T-helper 1 cell (primary cell): Measurements from ENCODE around the gene GADD45B.
A peak's percentile ranks its signal among the peaks of the same experiment; 100 is the strongest.

ENCODE experiments used
- DNase-seq, 5 donors: peaks; one replicate each; pipeline ENCODE4 v3.0.0-alpha.2; 2012 to 2020
- total RNA-seq, 4 donors: gene quantifications; one replicate each; lab custom pipeline; 2026; lab: John Stamatoyannopoulos, UW

Gene GADD45B
- 263 to 743 (median 477) reads per million in 4 donors for total RNA-seq

GRCh38 chr19:2475702-2476450 lies at the start of gene GADD45B:
Gene GADD45B (plus strand): TSS chr19:2476127. CDS start chr19:2476359, 232 bp downstream.
- peak; percentile 93 to 98 (median 96) for DNase-seq

DNA sequence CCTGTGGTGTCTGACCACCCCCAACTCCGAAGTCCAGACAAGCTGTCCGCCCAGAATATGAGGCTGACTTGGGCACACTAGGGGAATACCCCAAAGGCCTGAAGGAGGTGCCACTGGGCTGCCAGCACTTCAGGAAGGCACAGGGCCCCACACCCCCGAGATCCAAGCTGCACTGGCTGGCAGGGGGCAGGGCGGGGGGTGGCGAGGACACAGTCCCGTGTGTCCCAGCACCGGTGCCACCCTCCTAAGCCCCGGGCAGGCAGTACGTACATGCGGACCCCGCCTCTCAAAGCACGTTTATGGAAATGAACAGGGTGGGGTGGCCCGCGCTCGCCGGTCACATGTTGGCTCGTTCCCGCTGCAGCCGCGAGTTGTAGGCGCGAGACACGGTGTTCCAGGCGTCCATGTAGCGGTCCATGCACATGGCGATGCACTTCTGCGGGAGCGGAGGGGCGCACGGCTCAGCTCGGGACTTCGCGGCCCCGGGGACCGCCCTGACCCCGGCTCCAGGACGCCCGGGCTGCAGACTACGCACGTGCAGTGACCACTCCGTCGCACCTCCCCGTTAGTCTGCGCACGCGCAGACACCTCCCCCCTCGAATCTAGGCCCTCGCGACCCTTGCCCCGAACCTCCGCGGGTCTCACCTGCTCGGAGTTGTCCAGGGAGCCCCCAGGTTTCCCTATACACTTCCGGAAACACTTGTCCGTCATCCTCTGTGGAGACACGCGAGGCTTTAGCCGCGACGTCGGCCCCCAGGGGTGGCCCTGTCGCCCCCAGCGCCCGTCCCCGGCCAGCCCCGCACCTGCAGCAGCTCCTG lies 49.1 kb upstream of the GADD45B start:
- peak in 1 of 5 donors; percentile 43 for DNase-seq

DNA sequence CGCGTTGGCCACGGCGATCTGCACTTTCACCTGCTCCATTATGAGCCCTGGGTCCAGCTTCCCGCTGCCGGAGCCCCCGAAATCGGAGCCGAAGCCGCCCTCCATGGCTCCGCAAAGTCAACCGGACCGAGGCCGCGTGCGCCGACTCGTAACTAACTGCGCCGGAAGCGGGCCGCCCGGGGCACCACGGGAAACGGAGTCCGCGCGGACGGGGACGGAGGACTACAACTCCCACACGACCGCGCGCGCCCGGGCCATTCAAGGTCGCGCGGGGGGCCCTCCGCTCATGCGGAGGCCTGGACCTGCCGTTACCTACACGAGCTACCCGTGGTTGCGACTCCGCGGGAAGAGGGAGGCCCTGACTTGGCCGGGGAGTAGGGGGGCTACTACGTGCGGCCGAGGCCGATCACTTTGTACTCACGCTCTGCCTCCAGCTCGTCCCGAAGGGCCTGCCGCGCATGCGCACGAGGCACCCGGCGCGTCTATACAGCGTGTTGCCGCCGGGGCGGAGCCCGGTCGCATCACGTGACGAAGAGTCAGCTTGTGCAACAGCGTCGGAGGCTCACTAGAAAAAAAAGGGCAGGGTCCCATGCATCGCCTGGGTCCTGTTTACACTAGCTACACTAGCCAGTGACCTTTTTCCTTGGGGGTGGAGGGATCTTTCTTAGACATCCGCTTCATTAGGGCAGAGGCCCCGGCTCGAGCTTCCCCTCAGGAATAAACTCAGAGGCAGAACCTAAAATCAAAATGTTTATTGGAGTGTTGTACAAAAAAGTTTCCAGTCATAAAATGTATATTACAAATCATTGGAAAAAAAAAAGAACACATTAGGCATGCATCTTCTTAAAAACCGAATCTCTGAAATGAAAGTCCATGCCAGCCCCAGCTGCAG lies 48.3 kb upstream of the GADD45B start, which contains the start of gene TIMM13:
Gene TIMM13 (minus strand): TSS at position 158 of the 892 bp plus-strand sequence. CDS start 53 bp downstream, at position 105.
- DNase-seq: peak; percentile 93 to 97 (median 95)

GRCh38 chr19:2428321-2428690 lies 47.6 kb upstream of the GADD45B start:
- no peak for DNase-seq

DNA sequence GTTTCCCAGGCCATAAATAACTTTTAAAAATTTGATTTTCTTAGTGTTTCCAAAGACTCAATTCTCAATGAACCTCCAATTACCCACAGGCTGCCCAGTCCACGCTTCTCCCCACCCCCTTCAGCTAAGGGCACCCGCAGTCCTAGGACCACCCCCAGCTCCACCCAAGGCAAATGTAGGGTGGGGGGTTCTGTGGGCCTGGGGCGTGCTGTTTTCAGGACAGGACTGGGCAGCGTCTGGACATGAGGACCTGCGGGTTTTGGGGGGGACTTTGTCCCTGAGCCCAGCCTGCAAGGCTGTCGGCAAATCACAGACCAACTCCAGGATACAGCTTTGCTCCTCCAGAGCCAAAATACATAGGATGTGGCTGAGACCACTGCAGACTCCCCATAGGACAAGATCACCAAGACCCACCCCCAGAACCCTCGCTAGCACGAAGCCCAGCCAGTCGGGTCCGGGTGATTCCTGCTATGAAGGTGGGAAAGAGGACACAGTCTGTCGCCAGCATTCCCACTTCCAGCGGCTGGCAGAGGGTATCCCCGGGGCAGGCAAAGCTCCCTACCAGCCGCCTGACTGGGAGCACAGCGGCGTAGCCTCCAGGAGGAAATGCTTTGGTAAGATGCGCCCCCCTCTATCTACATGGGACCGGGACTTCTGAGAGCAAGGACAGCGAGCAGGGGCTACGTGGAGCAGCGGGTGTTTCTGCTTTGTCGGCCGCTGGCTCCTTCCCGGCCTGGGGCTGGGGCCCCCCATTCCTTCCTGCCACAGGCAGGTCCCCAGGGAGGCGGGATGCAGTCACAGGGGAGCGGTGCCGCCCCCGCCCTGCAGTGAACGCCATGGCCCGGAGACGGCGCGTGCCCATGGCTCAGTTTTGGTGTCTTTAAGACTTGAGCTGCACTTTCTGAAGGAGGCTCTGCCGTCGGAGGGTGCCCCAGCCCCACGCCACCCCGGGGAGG lies 46.9 kb upstream of the GADD45B start:
- no peak for DNase-seq

GRCh38 chr19:2429917-2430535 lies 45.9 kb upstream of the GADD45B start:
- DNase-seq: no peak

- no peak for DNase-seq
These were observed 44.4 kb upstream of the GADD45B start for GRCh38 chr19:2431318-2432055.

DNA sequence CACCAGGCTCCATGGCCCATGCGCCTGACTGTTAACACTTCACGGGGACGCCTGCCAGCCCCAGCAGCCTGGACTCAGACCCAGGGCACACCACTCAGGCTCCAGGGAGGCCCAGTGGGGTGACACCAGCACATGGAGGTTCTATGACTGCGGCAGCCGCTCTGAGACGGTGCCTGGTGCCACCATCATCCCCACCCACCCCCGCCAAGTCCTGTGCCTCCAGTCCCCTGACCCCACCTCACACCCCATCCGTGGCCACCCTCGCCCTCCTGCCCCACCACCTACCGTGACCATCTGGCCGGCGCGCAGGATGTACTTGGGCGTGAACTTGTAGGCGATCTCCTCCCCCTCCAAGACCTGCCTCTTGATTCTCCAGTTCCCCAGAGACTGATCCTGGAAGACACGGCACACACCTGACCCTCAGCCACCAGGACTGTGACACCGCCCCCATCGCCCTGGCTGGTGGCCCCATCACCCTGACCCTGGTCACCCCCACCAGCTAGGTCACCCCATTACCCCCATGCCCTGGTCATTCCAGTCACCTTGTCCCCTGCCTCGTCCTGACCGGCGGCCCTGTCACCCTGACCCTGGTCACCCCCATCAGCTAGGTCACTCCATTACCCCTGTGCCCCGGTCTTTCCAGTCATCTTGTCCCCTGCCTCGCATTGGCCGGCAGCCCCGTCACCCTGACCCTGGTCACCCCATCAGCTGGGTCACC lies 43.6 kb upstream of the GADD45B start:
- no peak for DNase-seq

GRCh38 chr19:2433854-2434253 lies 42.1 kb upstream of the GADD45B start:
- no peak for DNase-seq

GRCh38 chr19:2434267-2434666 lies 41.7 kb upstream of the GADD45B start:
- no peak for DNase-seq

- DNase-seq: no peak
These were observed 41.1 kb upstream of the GADD45B start for GRCh38 chr19:2434721-2435265.

GRCh38 chr19:2436384-2436783 lies 39.5 kb upstream of the GADD45B start:
- DNase-seq: no peak

GRCh38 chr19:2436926-2437325 lies 39.0 kb upstream of the GADD45B start:
- DNase-seq: no peak

DNA sequence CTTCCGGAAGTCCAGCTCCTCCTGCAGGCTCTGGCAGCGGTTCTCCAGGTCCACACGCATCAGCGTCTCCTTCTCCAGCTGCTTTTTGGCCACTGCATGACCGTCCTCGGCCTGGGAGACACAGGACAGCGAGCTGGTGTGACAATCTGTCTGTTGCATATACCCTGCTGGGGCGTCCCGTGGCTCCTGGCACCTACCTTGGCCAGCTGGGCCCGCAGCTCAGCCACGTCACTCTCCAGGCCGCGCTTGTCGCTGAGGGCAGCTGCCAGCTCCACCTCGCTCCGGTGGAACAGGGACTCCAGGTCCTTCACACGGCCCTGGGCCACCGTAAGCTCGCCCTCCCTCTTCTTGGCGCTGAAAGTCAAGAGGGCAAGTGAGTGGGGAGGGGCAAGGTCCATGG lies 37.7 kb upstream of the GADD45B start:
- DNase-seq: no peak

DNA sequence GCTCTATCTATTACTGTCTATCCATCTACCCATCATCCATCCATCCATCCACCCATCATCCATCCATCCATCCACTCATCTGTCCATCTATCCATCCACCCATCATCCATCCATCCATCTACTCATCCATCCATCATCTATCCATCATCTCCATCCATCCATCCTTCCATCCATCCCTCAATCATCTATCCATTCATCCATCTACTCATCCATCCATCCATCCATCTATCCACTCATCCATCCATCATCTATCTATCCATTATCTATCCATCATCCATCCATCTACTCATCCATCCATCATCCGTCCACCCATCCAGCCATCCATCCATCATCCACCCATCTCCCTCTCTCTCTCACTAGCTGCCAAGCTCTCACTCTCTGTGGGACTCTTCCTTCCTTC lies 35.4 kb upstream of the GADD45B start:
- no peak for DNase-seq

GRCh38 chr19:2441096-2441752 lies 34.7 kb upstream of the GADD45B start:
- no peak for DNase-seq

- no peak for DNase-seq
These were observed 32.7 kb upstream of the GADD45B start for GRCh38 chr19:2443116-2443784.

DNA sequence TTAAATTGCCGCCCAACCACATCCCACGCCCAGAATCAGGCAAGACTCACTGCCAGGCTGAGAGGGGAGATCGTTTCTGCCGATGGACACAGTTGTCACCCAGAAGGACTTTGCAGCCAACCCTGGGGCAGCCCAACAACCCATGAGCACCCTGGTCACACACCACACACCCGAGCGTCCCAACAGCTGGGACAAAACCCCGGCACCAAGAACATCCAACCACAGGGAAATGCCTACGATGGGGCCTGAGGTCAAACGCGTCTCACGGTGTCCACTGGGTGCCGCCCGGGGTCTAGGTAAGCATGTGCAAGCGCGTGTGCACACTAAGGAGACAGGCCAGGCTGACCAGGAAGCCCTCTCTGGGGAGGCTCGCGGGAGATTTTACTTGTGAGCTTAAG lies 32.1 kb upstream of the GADD45B start:
- no peak for DNase-seq
